Measurements from ENCODE around the gene UBQLN4. TPM values are rescaled to one million over a fixed set of nuclear protein-coding genes. Genes with fewer than 3 reads are reported as not detected.

UBQLN4 gene
- total RNA-seq, 6 donors from 2014 or later = 22.2 to 39.8 (median 24.5) TPM

- Histone ChIP-seq H3K36me3 (no peaks in the 10 kb centered on the region), H3K9me3 (no peaks in the 10 kb centered on the region), H3K27me3 (peaks cover 0 to 4% (median 0%) of the 10 kb centered on the region in 4 donors), H3K4me3 (no peak overlapping the region), H3K4me1 (peaks cover 26 to 52% (median 29%) of the 10 kb centered on the region in 4 donors), H3K27ac (no peak overlapping the region)
- TF ChIP-seq POLR2AphosphoS5 (IDR thresholded peaks at IDR 0.05) (no peak), EP300 (IDR thresholded peaks at IDR 0.05) (no peak), CTCF (IDR thresholded peaks at IDR 0.05) (no peak), POLR2A (IDR thresholded peaks at IDR 0.05) (no peak)
- DNase-seq (no peak), ATAC-seq (ENCODE audit: low FRiP score in 2 of 2) (no peak)
- WGBS, 2 donors = 81 to 82% methylated on average over 5 of the region's 5 CpGs
These were observed 26.2 kb upstream of the UBQLN4 start for GRCh38 chr1:156079762-156080161.

- H3K4me1 ChIP-seq = peaks cover 26 to 54% (median 32%) of the 10 kb centered on the region in 4 donors
- H3K27ac ChIP-seq = no peak overlapping the region
- 92 to 93% methylated on average over 5 of the region's 5 CpGs for WGBS, 2 donors
- no peaks in the 10 kb centered on the region for H3K9me3 ChIP-seq
- no peaks in the 10 kb centered on the region for H3K36me3 ChIP-seq
- no peak overlapping the region for H3K4me3 ChIP-seq
- peaks cover 0 to 4% (median 0%) of the 10 kb centered on the region in 4 donors for H3K27me3 ChIP-seq
- TF ChIP-seq POLR2A (IDR thresholded peaks at IDR 0.05) (no peak), EP300 (IDR thresholded peaks at IDR 0.05) (no peak), POLR2AphosphoS5 (IDR thresholded peaks at IDR 0.05) (no peak), CTCF (IDR thresholded peaks at IDR 0.05) (no peak)
- no peak for ATAC-seq (ENCODE audit: low FRiP score in 2 of 2)
- no peak for DNase-seq
These were observed 25.1 kb upstream of the UBQLN4 start for GRCh38 chr1:156078728-156079127.

- TF ChIP-seq CTCF (IDR thresholded peaks at IDR 0.05) (no peak), POLR2A (IDR thresholded peaks at IDR 0.05) (no peak), POLR2AphosphoS5 (IDR thresholded peaks at IDR 0.05) (no peak), EP300 (IDR thresholded peaks at IDR 0.05) (no peak)
- peaks cover 19 to 44% (median 27%) of the 10 kb centered on the region in 4 donors for H3K4me1 ChIP-seq
- no peak for ATAC-seq (ENCODE audit: low FRiP score in 2 of 2)
- peaks cover 0 to 4% (median 0%) of the 10 kb centered on the region in 4 donors for H3K27me3 ChIP-seq
- H3K4me3 ChIP-seq = peak overlapping the region in 1 of 4 donors; percentile 62
- peak overlapping the region in 3 of 4 donors; percentile 55 to 79 (median 56) for H3K27ac ChIP-seq
- H3K36me3 ChIP-seq = no peaks in the 10 kb centered on the region
- no peaks in the 10 kb centered on the region for H3K9me3 ChIP-seq
- DNase-seq = no peak
- 90 to 94% methylated on average over 11 to 16 of the region's 19 CpGs for WGBS, 2 donors
These were observed 23.8 kb upstream of the UBQLN4 start for GRCh38 chr1:156077430-156077760.

- TF ChIP-seq POLR2A (IDR thresholded peaks at IDR 0.05) (peak in 2 of 4 donors; percentile 18 to 33), CTCF (IDR thresholded peaks at IDR 0.05) (peak in 2 of 6 experiments; percentile 11 to 26), POLR2AphosphoS5 (IDR thresholded peaks at IDR 0.05) (peak; percentile 43 to 48), EP300 (IDR thresholded peaks at IDR 0.05) (no peak)
- Histone ChIP-seq H3K36me3 (no peaks in the 10 kb centered on the region), H3K9me3 (no peaks in the 10 kb centered on the region), H3K4me3 (peak overlapping the region; percentile 2 to 62 (median 54)), H3K27ac (peak overlapping the region; percentile 56 to 79 (median 66)), H3K27me3 (peaks cover 0 to 2% (median 0%) of the 10 kb centered on the region in 4 donors), H3K4me1 (peaks cover 15 to 38% (median 22%) of the 10 kb centered on the region in 4 donors)
- 38 to 52% methylated on average over 50 to 51 of the region's 73 CpGs for WGBS, 2 donors
- ATAC-seq (ENCODE audit: low FRiP score in 2 of 2) (peak; percentile 49 to 66), DNase-seq (peak; percentile 47 to 90)
These were observed 23.2 kb upstream of the UBQLN4 start for GRCh38 chr1:156076609-156077429.
